Measurements from ENCODE around the gene ZBTB3.
A peak's percentile ranks its signal among the peaks of the same experiment; 100 is the strongest.
"Not testable (repeated sequence)": the region's sequence is repeated elsewhere in the genome, so short reads cannot be mapped to it uniquely, and the experiment has no call there.

ZBTB3 gene

DNA sequence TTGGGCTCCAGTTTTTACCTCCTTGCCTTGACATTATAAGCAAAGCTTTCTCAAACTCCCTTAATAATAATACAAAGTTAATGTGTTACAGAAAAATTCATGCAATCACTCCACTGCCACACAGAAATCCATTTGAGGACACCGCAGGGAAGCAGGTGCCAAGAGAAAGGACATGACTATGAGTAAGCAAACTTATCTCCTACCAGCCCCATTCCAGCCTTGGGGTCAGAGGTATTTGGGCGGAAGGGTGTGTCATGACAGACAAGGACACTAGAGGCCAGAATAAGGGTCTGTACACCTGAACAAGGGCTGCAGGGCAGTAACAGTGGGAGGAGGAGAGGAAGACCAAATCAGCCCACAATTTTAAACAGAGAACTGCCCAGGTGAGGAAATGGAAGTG is 40.6 kb downstream of the ZBTB3 start:
- no peak for DNase-seq

DNA sequence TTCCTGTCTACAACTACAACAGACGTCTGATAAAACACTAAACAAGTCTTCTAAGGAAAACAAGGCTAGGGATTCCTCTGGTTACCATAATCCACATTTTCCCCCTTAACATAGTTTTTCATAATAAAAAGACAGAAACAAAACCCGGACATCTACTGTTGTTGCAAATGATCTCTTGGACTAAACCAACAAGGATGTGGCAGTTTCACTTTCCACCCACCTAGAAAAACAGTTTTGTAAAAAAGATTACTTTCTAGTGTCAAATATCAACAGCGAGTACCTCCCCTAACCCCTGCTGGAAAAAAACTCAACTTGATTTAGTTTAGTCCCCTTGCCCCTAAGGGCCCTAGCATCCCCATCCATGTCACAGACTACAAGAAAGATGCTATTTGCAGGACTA is 41.1 kb downstream of the ZBTB3 start:
- DNase-seq: no peak

DNA sequence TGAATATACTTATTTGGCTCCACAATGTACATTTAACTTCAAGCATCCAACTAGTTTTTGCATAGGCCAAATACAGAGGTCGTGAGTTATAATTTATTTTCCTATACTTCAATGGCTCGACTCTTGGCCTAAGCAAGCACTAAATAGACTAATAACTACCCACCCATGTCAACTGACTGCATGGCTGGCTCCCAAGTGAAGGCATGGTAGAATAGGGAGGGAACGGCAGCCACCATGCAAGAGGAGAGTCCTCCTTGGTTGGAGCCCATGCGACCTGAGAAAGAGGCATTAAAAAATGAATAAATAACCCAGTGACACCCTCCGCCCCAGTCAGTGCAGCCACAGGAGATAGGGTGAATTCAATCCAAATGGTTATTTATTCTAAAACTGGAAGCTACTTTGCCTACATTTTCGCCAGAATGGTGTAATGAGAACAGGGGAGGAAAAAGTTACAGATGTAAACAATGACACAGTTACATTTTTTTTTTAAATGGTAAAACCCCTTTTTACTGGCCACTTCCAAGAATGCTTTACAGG is 41.6 kb downstream of the ZBTB3 start:
- DNase-seq: no peak

DNA sequence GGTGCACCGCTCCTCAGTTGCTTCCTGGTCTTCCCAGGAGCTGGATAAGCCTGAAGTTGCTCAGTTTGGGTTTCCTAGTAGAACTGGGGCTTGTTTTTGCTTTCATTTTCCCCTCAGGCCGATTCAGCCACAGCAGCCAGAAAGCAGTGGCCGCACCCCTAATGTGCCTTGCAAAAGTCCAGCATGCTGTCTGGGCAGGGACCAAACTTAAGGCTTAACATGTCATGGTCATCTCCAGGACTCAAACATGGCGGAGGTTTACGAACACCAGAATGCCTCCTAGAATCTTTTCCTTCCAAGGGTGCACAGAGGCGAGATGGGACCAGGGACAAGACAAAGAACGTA is 44.0 kb downstream of the ZBTB3 start:
- DNase-seq: no peak

DNA sequence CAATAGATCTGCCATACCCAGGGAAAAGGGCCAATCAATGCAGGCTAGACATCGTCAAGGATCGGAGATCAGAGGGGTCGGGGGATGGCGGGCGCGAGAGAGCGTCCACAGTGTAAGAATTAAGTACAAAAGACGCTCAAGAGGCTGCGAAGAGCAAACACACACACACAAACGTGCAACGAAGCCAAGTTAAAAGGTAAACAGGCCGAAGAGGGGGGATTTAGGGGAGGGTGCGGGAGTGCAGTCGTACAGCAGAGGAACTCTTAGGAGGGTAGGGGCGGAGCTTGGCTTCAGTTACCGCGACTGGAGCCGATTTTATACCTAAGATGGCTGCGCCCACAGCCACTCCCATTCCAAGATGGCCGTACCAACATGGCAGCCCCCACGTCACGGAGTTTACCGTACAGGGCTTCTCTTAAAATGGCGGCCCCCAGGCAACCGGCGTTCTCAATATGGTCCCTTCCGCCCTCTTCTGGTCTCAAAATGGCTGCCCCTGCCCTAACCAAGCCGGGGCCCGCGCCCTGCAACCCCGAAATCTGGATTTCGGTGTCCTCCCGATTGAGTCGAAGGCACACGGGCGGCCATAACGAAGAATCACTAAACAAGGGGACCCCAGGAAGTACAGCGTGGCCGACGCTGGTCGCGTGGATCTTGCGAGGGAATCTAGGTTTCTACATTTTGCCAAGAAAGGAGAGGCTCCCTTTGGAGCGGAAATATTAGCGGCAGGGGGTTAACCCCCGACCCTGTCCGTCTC is 44.5 kb downstream of the ZBTB3 start:
- peak; percentile 98 for DNase-seq

DNA sequence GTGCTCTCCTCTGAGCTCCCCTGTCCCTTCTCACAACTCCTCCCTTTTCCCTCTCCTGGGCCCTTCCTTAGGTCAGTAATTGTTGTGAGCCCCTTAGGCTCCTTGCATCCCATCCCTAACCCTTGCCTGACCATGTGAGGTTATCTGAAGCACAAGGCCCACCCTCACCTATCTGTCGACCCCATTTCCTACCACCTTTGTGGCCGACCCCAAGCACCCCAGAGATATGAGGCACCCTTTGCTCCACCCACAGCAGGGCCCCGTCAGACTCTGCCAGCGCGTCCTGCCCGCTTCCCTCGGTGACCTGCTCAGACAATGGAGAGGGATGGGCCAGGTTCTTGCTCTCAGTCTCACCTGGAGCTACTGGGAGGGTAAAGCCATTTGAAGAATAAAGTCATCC is 45.2 kb downstream of the ZBTB3 start:
- DNase-seq: no peak

DNA sequence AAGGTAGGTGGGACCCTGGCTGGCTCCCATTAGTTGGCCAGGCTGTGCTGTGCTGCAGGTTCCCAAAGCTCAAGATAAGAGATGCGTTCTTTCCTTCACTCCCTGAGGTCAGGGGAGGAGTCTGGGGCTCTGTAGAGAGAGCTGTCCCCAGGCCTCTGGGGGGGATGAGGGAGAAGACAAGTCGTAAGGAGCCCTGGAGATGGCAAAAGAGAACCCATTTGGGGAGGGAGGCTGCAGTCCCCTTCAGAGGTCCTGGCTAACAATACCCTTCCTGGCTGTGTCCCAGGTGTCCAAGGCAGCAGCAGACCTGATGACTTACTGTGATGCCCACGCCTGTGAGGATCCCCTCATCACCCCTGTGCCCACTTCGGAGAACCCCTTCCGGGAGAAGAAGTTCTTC is 45.6 kb downstream of the ZBTB3 start:
- no peak for DNase-seq

DNA sequence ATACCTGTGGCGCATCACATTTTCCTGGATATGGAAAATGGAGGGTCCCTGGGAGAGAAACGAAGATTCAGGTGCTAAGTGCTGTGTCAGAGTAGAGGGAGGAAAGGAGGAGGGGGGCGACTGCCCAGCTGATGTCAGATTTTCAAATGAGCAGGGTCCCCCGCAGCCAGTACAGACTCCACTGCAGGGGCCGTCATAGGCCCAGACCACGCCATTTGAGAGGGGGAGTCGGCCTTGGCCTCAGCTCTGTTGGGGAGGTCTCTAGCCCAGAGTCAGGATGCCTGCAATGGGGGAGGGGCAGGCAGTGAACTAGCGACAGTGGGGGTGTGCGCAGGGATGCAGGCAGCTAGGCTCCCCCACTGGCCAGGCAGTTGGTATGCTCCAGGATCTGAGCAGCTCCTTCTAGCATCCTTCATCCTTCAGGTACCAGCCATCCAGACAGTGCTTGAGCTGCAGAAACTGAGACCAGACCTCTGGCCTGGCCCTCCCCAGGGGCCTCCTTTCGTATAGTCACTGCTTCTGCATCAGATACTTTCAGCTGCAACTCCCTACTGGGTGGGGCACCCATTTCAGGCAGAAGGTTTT is 46.6 kb downstream of the ZBTB3 start, which contains the start of the genes BSCL2 and GNG3:
TSS of gene BSCL2 (minus strand) at position 148 of the 585 bp plus-strand sequence. CDS start 229 bp downstream, outside the sequence.
TSS of gene GNG3 (plus strand) at position 400 of the 585 bp plus-strand sequence. CDS start 620 bp downstream, outside the sequence.
- DNase-seq: no peak

DNA sequence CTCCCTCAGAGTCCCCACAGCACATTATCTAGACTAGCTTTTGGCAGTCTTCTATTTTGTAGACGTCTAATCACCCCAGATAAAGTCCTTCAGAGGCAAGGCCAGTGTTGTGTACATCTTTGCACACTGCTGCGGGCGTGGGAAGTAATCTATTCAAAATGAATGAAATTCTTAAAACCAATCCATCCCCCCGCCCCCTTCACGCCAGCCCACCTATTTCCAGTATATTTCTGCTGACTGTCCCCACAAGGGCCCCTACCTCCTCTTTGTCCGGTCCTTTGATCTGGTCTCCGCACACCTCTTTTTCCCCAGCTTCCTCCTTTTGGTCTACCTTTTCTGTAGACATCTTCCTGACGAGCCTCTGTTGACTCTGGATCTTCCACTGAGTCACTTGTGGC is 47.1 kb downstream of the ZBTB3 start:
- DNase-seq: no peak

DNA sequence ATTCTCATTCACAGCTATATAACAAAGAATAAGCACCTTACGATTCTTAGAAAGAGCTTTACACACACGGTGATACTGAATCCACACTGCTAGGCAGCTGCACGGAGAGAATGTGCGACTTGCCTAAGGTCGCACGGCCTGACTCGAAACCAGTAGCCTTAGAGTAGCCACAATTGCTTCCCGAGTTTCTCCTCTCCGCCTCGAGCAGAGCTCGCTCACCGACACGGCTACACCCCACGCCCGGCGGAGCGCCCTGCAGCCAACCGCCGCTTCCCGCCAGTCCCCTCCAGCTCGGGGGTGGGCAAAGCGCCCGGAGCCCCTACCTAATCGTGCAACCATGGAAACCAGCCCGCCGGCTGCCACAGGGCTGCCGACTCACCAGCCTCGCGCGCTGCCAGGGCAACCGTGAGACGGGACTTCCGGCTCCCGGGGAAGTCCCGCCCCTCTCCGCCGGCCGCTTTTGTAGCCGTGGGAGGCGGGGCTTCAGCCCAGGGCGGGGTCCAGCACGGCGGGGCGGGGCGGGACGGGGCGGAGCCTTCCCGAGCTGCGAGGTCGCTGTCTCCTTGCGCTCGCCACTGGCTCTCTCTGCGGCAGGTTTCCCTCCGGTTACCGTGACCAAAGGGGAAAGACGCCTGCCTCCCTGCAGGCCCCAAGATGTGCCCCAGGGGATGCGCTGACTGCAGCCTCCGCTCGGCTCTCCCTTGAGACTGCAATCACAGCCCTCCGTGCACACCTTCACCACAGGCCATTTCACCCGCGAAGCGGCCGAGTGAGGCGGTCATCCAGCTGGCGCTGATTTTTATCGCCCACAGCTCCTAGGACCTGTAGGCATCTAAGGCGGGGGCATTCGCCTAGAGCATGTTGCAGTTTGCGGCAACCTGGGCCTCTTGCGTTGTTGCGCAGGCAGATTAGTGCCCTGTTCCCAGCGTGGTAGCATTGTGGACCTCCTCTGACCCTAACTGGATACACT is 47.8 kb downstream of the ZBTB3 start:
- DNase-seq: peak; percentile 96

DNA sequence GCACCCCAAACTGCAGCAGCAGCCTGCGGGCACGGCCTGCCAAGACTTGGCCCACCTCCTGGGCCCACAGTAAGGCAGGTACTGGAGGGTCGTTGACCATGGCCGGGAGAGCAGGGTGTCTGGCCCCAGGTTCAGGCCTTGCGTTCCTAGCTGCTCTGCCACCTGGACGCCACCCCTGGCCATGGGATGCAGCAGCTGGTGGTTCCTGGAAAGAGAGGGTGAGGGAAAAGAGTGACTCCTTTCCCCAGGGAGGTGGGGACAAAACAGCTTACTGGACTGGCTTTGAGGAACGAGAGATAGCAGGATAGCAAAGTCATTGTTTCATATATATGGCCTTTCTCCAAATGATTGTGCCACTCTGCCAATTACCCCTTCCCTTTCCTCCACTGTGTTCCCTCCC is 48.5 kb downstream of the ZBTB3 start:
- DNase-seq: no peak

DNA sequence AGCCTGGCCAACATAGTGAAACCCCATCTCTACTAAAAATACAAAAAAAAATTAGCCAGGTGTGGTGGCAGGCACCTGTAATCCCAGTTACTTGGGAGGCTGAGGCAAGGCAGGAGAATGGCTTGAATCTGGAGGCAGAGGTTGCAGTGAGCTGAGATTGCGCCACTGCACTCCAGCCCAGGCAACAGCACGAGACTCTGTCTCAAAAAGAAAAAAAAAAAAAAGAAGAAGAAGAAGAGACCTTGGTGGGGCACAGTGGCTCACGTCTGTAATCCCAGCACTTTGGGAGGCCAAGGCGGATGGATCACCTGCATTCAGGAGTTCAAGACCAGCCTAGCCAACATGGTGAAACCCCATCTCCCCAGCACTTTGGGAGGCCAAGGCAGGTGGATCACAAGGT is 50.0 kb downstream of the ZBTB3 start:
- DNase-seq: not testable (repeated sequence)

DNA sequence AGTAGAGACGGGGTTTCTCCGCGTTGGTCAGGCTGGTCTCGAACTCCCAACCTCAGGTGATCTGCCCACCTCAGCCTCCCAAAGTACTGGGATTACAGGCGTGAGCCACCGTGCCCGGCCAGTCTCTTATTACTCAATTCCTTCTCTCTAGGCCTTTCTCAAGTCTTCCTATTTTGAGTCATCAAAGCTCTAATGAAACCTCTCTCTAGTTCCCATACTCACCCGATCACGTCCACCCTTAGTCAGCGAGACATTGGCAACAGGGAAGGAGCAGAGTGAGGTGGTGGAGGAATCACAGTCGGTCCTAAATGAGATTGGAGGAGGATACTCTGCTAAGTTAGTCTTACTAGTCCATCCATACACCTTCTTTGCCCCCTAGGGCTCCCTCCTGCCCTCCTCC is 51.7 kb downstream of the ZBTB3 start:
- peak; percentile 61 for DNase-seq

Measured in activated CD4-positive, alpha-beta T cell treated with anti-CD3 and anti-CD28 coated beads, Interleukin-2, Interleukin-6, amounts not matched to agents 100 ng/mL and 50 ng/mL, durations not matched to agents 16 hours and 8 hours (primary cell).